HepG2 (cell line): Measurements from ENCODE around the gene HNRNPC. TPM values are rescaled to one million over a fixed set of nuclear protein-coding genes. Genes with fewer than 3 reads are reported as not detected.

Experiments
- GLI4 ChIP-seq: sonication (generic); formaldehyde crosslinking; IDR thresholded peaks from 2 replicates; pipeline ENCODE4 v1.5.1; 2020; ENCODE audit warnings: missing genetic modification reagents, mild to moderate bottlenecking, moderate library complexity, borderline replicate concordance
- HDAC6 ChIP-seq: fragments of 200-600 bp; sonication (generic); IDR thresholded peaks from 2 replicates; pipeline ENCODE4 v1.7.0; 2017; ENCODE audit warnings: mild to moderate bottlenecking, antibody characterized with exemption, low read length, low read depth
- KLF9 ChIP-seq: IDR thresholded peaks from 2 replicates; pipeline ENCODE4 v1.6.1; 2016; ENCODE audit warnings: low read depth
- MXI1 ChIP-seq: IDR thresholded peaks from 3 replicates; pipeline ENCODE4 v1.6.1; 2012; ENCODE audit warnings: low read depth, low read length, inconsistent platforms, borderline replicate concordance
- NFIC ChIP-seq: IDR thresholded peaks from 2 replicates; pipeline ENCODE4 v1.6.1; 2012; ENCODE audit warnings: mild to moderate bottlenecking, low read length, inconsistent platforms
- RAD21 ChIP-seq: fragments of 450-650 bp; formaldehyde crosslinking; IDR thresholded peaks from 2 replicates; pipeline ENCODE4 v1.5.0; 2020; ENCODE audit warnings: mild to moderate bottlenecking
- RELA ChIP-seq: sonication (generic); formaldehyde crosslinking; IDR thresholded peaks from 2 replicates; pipeline ENCODE4 v1.4.0; 2020; ENCODE audit warnings: missing genetic modification reagents
- SMYD3 ChIP-seq: sonication (generic); formaldehyde crosslinking; IDR thresholded peaks from 2 replicates; pipeline ENCODE4 v1.8.1; 2023; ENCODE audit warnings: mild to moderate bottlenecking, missing genetic modification reagents
- SRSF9 ChIP-seq: fragments of 200-400 bp; formaldehyde crosslinking; IDR thresholded peaks from 2 replicates; pipeline ENCODE4 v1.6.1; 2018; ENCODE audit warnings: borderline replicate concordance, mild to moderate bottlenecking, low read depth, low read length; ENCODE audit not compliant: insufficient read depth, poor library complexity, severe bottlenecking
- ZNF619 ChIP-seq: sonication (generic); formaldehyde crosslinking; IDR thresholded peaks from 2 replicates; pipeline ENCODE4 v1.4.0; 2020; ENCODE audit warnings: mild to moderate bottlenecking, missing genetic modification reagents
- polyA plus RNA-seq, 8 experiments: library from polyadenylated mRNA; depleted of rRNA in 3 of 8; stranded (reverse) in 7 of 8; unstranded in 1 of 8; fragments of >200 nt; fragmentation: Illumina TruSeq in 4 of 8; extraction: Trizol in 4 of 8; gene quantifications; 2 replicates each; pipeline versions ENCODE4 v1.2.1 to v1.2.3, GENCODE V29; 2011 to 2016; ENCODE audit warnings: low read depth in 4 of 8, missing spikeins in 1 of 8, mixed read lengths in 1 of 8; ENCODE audit not compliant: insufficient read depth in 1 of 8
- total RNA-seq, 5 experiments: library from RNA; depleted of rRNA; stranded (reverse); fragments of >200 nt; fragmentation: Illumina TruSeq; extraction: Trizol; gene quantifications; 2 replicates each; pipeline ENCODE4 v1.2.3, GENCODE V29; 2016; ENCODE audit warnings: low read depth in 1 of 5
- TF ChIP-seq, protein P1 (sequence below): sonication (generic); formaldehyde crosslinking; conservative IDR thresholded peaks from 2 replicates; pipeline ENCODE4 v1.4.0; 2020; ENCODE audit warnings: mild to moderate bottlenecking, missing genetic modification reagents, moderate library complexity
- TF ChIP-seq, protein P2 (sequence below): sonication (generic); formaldehyde crosslinking; IDR thresholded peaks from 2 replicates; pipeline ENCODE4 v1.5.0; 2020; ENCODE audit warnings: mild to moderate bottlenecking, missing genetic modification reagents
- TF ChIP-seq, protein P3 (sequence below): IDR thresholded peaks from 2 replicates; pipeline ENCODE4 v1.6.1; 2016; ENCODE audit warnings: missing compliant biosample characterization, missing genetic modification reagents, borderline replicate concordance
- TF ChIP-seq, protein P4 (sequence below): IDR thresholded peaks from 2 replicates; pipeline ENCODE4 v1.6.1; 2016; ENCODE audit warnings: low read depth, control low read depth
- TF ChIP-seq, protein P5 (sequence below): sonication (generic); formaldehyde crosslinking; IDR thresholded peaks from 2 replicates; pipeline ENCODE4 v1.5.1; 2020; ENCODE audit warnings: mild to moderate bottlenecking, missing genetic modification reagents, borderline replicate concordance
- TF ChIP-seq, protein P6 (sequence below): sonication (generic); formaldehyde crosslinking; IDR thresholded peaks from 2 replicates; pipeline ENCODE4 v1.4.0; 2020; ENCODE audit warnings: missing genetic modification reagents
- TF ChIP-seq, protein P7 (sequence below): sonication (generic); formaldehyde crosslinking; IDR thresholded peaks from 2 replicates; pipeline ENCODE4 v1.4.0; 2020; ENCODE audit warnings: mild to moderate bottlenecking, missing genetic modification reagents

Gene HNRNPC
- total and polyA plus RNA-seq, 2 of the 13 experiments (the other 11 are each of a cell fraction or from before 2014, with no cell fraction given) = 628 to 1,099 TPM

DNA sequence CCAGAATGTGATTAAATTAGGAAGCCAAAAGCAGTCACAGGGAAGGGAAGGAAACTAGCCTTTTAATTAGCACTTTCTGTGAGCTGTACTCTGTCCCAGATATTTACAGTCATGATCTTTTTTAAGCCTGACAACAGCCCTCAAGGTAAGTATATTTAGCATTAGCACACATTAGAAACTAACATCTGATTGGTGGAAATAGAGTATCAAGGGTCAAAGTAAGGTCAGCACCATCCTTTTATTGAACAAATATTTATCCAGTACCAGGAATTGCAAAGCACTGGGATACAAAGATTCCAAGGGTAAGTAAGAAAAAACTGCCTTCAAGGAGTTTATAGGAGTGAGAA, 38.9 kb upstream of the HNRNPC start (continued):
- TF ChIP-seq, protein P1, sequence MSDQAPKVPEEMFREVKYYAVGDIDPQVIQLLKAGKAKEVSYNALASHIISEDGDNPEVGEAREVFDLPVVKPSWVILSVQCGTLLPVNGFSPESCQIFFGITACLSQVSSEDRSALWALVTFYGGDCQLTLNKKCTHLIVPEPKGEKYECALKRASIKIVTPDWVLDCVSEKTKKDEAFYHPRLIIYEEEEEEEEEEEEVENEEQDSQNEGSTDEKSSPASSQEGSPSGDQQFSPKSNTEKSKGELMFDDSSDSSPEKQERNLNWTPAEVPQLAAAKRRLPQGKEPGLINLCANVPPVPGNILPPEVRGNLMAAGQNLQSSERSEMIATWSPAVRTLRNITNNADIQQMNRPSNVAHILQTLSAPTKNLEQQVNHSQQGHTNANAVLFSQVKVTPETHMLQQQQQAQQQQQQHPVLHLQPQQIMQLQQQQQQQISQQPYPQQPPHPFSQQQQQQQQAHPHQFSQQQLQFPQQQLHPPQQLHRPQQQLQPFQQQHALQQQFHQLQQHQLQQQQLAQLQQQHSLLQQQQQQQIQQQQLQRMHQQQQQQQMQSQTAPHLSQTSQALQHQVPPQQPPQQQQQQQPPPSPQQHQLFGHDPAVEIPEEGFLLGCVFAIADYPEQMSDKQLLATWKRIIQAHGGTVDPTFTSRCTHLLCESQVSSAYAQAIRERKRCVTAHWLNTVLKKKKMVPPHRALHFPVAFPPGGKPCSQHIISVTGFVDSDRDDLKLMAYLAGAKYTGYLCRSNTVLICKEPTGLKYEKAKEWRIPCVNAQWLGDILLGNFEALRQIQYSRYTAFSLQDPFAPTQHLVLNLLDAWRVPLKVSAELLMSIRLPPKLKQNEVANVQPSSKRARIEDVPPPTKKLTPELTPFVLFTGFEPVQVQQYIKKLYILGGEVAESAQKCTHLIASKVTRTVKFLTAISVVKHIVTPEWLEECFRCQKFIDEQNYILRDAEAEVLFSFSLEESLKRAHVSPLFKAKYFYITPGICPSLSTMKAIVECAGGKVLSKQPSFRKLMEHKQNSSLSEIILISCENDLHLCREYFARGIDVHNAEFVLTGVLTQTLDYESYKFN (CRISPR knock-in tag) = peak; percentile 14; the same call in 1 of the 2 replicates
- TF ChIP-seq KLF9 (CRISPR knock-in tag) (0 out of 2 replicates have a peak, but pooled peaks have one; percentile 40), GLI4 (CRISPR knock-in tag) (no peak), RAD21 (CRISPR knock-in tag) (0 out of 2 replicates have a peak, but pooled peaks have one; percentile 16), SRSF9 (no peak), NFIC (no peak), ZNF619 (CRISPR knock-in tag) (no peak), RELA (CRISPR knock-in tag) (no peak), MXI1 (no peak), HDAC6 (no peak), SMYD3 (CRISPR knock-in tag) (peak; percentile 83; the same call in 1 of the 2 replicates)
- TF ChIP-seq, protein P2, sequence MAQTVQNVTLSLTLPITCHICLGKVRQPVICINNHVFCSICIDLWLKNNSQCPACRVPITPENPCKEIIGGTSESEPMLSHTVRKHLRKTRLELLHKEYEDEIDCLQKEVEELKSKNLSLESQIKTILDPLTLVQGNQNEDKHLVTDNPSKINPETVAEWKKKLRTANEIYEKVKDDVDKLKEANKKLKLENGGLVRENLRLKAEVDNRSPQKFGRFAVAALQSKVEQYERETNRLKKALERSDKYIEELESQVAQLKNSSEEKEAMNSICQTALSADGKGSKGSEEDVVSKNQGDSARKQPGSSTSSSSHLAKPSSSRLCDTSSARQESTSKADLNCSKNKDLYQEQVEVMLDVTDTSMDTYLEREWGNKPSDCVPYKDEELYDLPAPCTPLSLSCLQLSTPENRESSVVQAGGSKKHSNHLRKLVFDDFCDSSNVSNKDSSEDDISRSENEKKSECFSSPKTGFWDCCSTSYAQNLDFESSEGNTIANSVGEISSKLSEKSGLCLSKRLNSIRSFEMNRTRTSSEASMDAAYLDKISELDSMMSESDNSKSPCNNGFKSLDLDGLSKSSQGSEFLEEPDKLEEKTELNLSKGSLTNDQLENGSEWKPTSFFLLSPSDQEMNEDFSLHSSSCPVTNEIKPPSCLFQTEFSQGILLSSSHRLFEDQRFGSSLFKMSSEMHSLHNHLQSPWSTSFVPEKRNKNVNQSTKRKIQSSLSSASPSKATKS (CRISPR knock-in tag) = no peak
- TF ChIP-seq, protein P3, sequence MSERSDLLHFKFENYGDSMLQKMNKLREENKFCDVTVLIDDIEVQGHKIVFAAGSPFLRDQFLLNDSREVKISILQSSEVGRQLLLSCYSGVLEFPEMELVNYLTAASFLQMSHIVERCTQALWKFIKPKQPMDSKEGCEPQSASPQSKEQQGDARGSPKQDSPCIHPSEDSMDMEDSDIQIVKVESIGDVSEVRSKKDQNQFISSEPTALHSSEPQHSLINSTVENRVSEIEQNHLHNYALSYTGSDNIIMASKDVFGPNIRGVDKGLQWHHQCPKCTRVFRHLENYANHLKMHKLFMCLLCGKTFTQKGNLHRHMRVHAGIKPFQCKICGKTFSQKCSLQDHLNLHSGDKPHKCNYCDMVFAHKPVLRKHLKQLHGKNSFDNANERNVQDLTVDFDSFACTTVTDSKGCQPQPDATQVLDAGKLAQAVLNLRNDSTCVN (CRISPR knock-in tag) = no peak
- TF ChIP-seq, protein P4, sequence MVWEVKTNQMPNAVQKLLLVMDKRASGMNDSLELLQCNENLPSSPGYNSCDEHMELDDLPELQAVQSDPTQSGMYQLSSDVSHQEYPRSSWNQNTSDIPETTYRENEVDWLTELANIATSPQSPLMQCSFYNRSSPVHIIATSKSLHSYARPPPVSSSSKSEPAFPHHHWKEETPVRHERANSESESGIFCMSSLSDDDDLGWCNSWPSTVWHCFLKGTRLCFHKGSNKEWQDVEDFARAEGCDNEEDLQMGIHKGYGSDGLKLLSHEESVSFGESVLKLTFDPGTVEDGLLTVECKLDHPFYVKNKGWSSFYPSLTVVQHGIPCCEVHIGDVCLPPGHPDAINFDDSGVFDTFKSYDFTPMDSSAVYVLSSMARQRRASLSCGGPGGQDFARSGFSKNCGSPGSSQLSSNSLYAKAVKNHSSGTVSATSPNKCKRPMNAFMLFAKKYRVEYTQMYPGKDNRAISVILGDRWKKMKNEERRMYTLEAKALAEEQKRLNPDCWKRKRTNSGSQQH (CRISPR knock-in tag) = no peak
- TF ChIP-seq, protein P5, sequence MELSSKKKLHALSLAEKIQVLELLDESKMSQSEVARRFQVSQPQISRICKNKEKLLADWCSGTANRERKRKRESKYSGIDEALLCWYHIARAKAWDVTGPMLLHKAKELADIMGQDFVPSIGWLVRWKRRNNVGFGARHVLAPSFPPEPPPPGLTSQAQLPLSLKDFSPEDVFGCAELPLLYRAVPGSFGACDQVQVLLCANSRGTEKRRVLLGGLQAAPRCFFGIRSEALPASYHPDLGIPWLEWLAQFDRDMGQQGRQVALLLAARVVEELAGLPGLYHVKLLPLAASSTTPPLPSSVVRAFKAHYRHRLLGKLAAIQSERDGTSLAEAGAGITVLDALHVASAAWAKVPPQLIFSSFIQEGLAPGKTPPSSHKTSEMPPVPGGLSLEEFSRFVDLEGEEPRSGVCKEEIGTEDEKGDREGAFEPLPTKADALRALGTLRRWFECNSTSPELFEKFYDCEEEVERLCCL (CRISPR knock-in tag) = no peak
- TF ChIP-seq, protein P6, sequence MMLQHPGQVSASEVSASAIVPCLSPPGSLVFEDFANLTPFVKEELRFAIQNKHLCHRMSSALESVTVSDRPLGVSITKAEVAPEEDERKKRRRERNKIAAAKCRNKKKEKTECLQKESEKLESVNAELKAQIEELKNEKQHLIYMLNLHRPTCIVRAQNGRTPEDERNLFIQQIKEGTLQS (CRISPR knock-in tag) = no peak
- TF ChIP-seq, protein P7, sequence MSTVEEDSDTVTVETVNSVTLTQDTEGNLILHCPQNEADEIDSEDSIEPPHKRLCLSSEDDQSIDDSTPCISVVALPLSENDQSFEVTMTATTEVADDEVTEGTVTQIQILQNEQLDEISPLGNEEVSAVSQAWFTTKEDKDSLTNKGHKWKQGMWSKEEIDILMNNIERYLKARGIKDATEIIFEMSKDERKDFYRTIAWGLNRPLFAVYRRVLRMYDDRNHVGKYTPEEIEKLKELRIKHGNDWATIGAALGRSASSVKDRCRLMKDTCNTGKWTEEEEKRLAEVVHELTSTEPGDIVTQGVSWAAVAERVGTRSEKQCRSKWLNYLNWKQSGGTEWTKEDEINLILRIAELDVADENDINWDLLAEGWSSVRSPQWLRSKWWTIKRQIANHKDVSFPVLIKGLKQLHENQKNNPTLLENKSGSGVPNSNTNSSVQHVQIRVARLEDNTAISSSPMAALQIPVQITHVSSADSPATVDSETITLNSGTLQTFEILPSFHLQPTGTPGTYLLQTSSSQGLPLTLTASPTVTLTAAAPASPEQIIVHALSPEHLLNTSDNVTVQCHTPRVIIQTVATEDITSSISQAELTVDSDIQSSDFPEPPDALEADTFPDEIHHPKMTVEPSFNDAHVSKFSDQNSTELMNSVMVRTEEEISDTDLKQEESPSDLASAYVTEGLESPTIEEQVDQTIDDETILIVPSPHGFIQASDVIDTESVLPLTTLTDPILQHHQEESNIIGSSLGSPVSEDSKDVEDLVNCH (CRISPR knock-in tag) = no peak
